Adrenal gland (tissue), 5 donors: ENCODE data around the gene SEMA7A.

ENCODE experiments used
- POLR2A ChIP-seq, 2 donors: fragments of 450-650 bp; IDR thresholded peaks; one replicate each; pipeline ENCODE4 v1.6.1; 2017; ENCODE audit warnings: antibody characterized with exemption in 2 of 2, mild to moderate bottlenecking in 2 of 2, moderate library complexity in 1 of 2
- TF ChIP-seq, protein P1 (sequence below), 6 experiments: fragments of 450-650 bp in 4 of 6; fragments of 200-600 bp in 2 of 6; sonication (generic) in 1 of 6; IDR thresholded peaks; 1 replicate in 5 of 6; 2 replicates in 1 of 6; pipeline versions ENCODE4 v1.5.1 to v1.8.0; 2016 to 2021; ENCODE audit warnings: antibody characterized with exemption in 6 of 6, mild to moderate bottlenecking in 2 of 6, moderate library complexity in 1 of 6
- donor health status: DM: no; HTN: no; CAD: no.

DNA sequence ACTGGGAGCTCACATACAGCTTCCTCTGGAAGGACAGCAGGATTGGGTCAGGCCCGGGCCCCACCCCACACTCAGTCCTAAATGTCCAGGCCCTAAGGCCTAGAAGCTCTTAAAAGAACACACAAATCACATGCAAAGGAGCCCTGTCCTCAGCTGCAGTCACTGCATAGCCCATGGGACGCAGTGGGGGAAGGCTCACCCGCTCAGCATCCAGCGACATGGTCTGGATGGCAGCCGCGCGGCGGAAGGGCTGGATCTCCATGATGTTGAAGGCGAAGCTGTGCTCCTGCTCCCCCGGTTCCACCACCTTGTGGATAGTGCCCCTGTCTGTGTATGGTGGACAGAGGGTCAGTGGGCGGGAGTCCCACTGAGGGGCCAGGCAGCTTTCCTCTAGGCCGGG is 22.1 kb downstream of the SEMA7A start:
- TF ChIP-seq, protein P1, sequence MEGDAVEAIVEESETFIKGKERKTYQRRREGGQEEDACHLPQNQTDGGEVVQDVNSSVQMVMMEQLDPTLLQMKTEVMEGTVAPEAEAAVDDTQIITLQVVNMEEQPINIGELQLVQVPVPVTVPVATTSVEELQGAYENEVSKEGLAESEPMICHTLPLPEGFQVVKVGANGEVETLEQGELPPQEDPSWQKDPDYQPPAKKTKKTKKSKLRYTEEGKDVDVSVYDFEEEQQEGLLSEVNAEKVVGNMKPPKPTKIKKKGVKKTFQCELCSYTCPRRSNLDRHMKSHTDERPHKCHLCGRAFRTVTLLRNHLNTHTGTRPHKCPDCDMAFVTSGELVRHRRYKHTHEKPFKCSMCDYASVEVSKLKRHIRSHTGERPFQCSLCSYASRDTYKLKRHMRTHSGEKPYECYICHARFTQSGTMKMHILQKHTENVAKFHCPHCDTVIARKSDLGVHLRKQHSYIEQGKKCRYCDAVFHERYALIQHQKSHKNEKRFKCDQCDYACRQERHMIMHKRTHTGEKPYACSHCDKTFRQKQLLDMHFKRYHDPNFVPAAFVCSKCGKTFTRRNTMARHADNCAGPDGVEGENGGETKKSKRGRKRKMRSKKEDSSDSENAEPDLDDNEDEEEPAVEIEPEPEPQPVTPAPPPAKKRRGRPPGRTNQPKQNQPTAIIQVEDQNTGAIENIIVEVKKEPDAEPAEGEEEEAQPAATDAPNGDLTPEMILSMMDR (IDR thresholded peaks at IDR 0.05) = no peak
- TF ChIP-seq POLR2A (IDR thresholded peaks at IDR 0.05) = no peak
